ENCODE measurements around the gene RPS21.

RPS21 gene

GRCh38 chr20:62370115-62370806 is 16.6 kb upstream of the RPS21 start:
- ATAC-seq = peak; percentile 3
- TF ChIP-seq TSHZ2 (CRISPR knock-in tag; IDR thresholded peaks at IDR 0.05) = no peak
- no peak for TF ChIP-seq TOX (CRISPR knock-in tag; IDR thresholded peaks at IDR 0.05; ENCODE audit: borderline replicate concordance)
- no peak for TF ChIP-seq ARNTL (CRISPR knock-in tag; IDR thresholded peaks at IDR 0.05; ENCODE audit: borderline replicate concordance, low read depth)
- TF ChIP-seq CSRNP3 (CRISPR knock-in tag; IDR thresholded peaks at IDR 0.05) = no peak
- TF ChIP-seq ZFP3 (CRISPR knock-in tag; IDR thresholded peaks at IDR 0.05) = no peak
- TF ChIP-seq RARB (CRISPR knock-in tag; IDR thresholded peaks at IDR 0.05) = no peak
- TF ChIP-seq CREB5 (CRISPR knock-in tag; IDR thresholded peaks at IDR 0.05; ENCODE audit: low read depth) = no peak
- TF ChIP-seq ISL1 (CRISPR knock-in tag; IDR thresholded peaks at IDR 0.05) = no peak
- TF ChIP-seq CSDC2 (CRISPR knock-in tag; IDR thresholded peaks at IDR 0.05) = no peak
- TF ChIP-seq ESRRG (CRISPR knock-in tag; IDR thresholded peaks at IDR 0.05) = no peak
- TF ChIP-seq ZNF565 (CRISPR knock-in tag; conservative IDR thresholded peaks at IDR 0.05; ENCODE audit: low read depth) = no peak
- no peak for TF ChIP-seq SNAI2 (CRISPR knock-in tag; IDR thresholded peaks at IDR 0.05)
- TF ChIP-seq GLIS3 (CRISPR knock-in tag; IDR thresholded peaks at IDR 0.05) = no peak
- no peak for TF ChIP-seq ZC3H10 (CRISPR knock-in tag; IDR thresholded peaks at IDR 0.05)
- TF ChIP-seq POU6F1 (CRISPR knock-in tag; IDR thresholded peaks at IDR 0.05; ENCODE audit: borderline replicate concordance, low read depth) = no peak
- no peak for TF ChIP-seq ZFP30 (CRISPR knock-in tag; IDR thresholded peaks at IDR 0.05)
- no peak for TF ChIP-seq PATZ1 (CRISPR knock-in tag; IDR thresholded peaks at IDR 0.05; ENCODE audit: borderline replicate concordance)
- TF ChIP-seq OSR1 (CRISPR knock-in tag; IDR thresholded peaks at IDR 0.05) = no peak

- no peak for ATAC-seq
- TF ChIP-seq CREB5 (CRISPR knock-in tag; IDR thresholded peaks at IDR 0.05; ENCODE audit: low read depth) (no peak), RARB (CRISPR knock-in tag; IDR thresholded peaks at IDR 0.05) (no peak), ESRRG (CRISPR knock-in tag; IDR thresholded peaks at IDR 0.05) (no peak), POU6F1 (CRISPR knock-in tag; IDR thresholded peaks at IDR 0.05; ENCODE audit: borderline replicate concordance, low read depth) (no peak), ARNTL (CRISPR knock-in tag; IDR thresholded peaks at IDR 0.05; ENCODE audit: borderline replicate concordance, low read depth) (no peak), ZNF565 (CRISPR knock-in tag; conservative IDR thresholded peaks at IDR 0.05; ENCODE audit: low read depth) (no peak), ZC3H10 (CRISPR knock-in tag; IDR thresholded peaks at IDR 0.05) (no peak), ZFP30 (CRISPR knock-in tag; IDR thresholded peaks at IDR 0.05) (no peak), ISL1 (CRISPR knock-in tag; IDR thresholded peaks at IDR 0.05) (no peak), TSHZ2 (CRISPR knock-in tag; IDR thresholded peaks at IDR 0.05) (no peak)
These were observed 15.9 kb upstream of the RPS21 start for GRCh38 chr20:62370807-62371587.

Data from SK-N-SH treated with all-trans-retinoic acid at 6 μM for 48 hours (cell line).